Thyroid gland (tissue), 4 donors: ENCODE results near the gene RALBP1. TPM values are rescaled to one million over a fixed set of nuclear protein-coding genes. Genes with fewer than 3 reads are reported as not detected.
A peak's percentile ranks its signal among the peaks of the same experiment; 100 is the strongest.

Source experiments
- DNase-seq, 2 donors: peaks; one replicate each; pipeline ENCODE4 v3.0.0-alpha.2; 2019
- H3K27ac ChIP-seq, 3 donors: fragments of 200-600 bp; sonication (generic); 1 replicate in 2 of 3; 2 replicates in 1 of 3; pipeline ENCODE4 v1.5.1; 2016 to 2019; ENCODE audit warnings: mild to moderate bottlenecking in 1 of 3, moderate library complexity in 1 of 3
- H3K27me3 ChIP-seq: fragments of 200-600 bp; sonication (generic); one replicate; pipeline ENCODE4 v1.5.1; 2019
- H3K36me3 ChIP-seq, 2 donors: fragments of 200-600 bp; sonication (generic); one replicate each; pipeline ENCODE4 v1.5.1; 2016 to 2019
- H3K4me1 ChIP-seq, 2 donors: fragments of 200-600 bp; sonication (generic); one replicate each; pipeline ENCODE4 v1.5.1; 2017 to 2019
- H3K4me3 ChIP-seq, 3 donors: fragments of 200-600 bp; sonication (generic); replicated peaks in 1 of 3; 1 replicate in 2 of 3; 2 replicates in 1 of 3; pipeline ENCODE4 v1.5.1; 2016; ENCODE audit warnings: mild to moderate bottlenecking in 1 of 3
- H3K9me3 ChIP-seq: fragments of 200-600 bp; sonication (generic); one replicate; pipeline ENCODE4 v1.5.1; 2017
- CTCF ChIP-seq, 6 experiments: fragments of 200-600 bp in 3 of 6; fragments of 450-650 bp in 3 of 6; sonication (generic) in 3 of 6; IDR thresholded peaks; one replicate each; pipeline ENCODE4 v1.5.1; 2016 to 2019; ENCODE audit warnings: antibody characterized with exemption in 6 of 6, mild to moderate bottlenecking in 2 of 6, inconsistent platforms in 1 of 6, moderate library complexity in 1 of 6
- POLR2A ChIP-seq, 2 donors: fragments of 450-650 bp; IDR thresholded peaks; one replicate each; pipeline ENCODE4 v1.6.1; 2017; ENCODE audit warnings: antibody characterized with exemption in 2 of 2, mild to moderate bottlenecking in 2 of 2, moderate library complexity in 1 of 2
- WGBS, 2 donors: methylation state at CpG; one replicate each; pipeline ENCODE4 v1.1.5; 2017; 5-methylcytosine and 5-hydroxymethylcytosine counted together
- intact Hi-C: fragments of 100-400 bp; cut with DNase I; formaldehyde crosslinking; loops from one replicate; pipeline ENCODE4 v1.15.1; 2023
- total RNA-seq, 4 donors: library from RNA; depleted of rRNA; stranded (reverse); fragments of >200 nt; gene quantifications; one replicate each; pipeline ENCODE4 v1.2.3, GENCODE V29; 2016

RALBP1 gene
- total RNA-seq, 4 donors from 2014 or later = 46.6 to 69.9 (median 62.8) TPM

- no peak for DNase-seq
- Histone ChIP-seq H3K9me3 (no peaks in the 10 kb centered on the region), H3K4me1 (peaks cover 28 to 36% of the 10 kb centered on the region in 2 donors), H3K27ac (peak overlapping the region in 2 of 3 donors; percentile 11 to 67), H3K4me3 (no peak overlapping the region), H3K36me3 (no peaks in the 10 kb centered on the region), H3K27me3 (no peaks in the 10 kb centered on the region)
- intact Hi-C loops = no loop called here
- WGBS, 2 donors = 63 to 64% methylated on average over 2 of the region's 2 CpGs
- no peak for TF ChIP-seq CTCF (IDR thresholded peaks at IDR 0.05)
- no peak for TF ChIP-seq POLR2A (IDR thresholded peaks at IDR 0.05)
Measured at GRCh38 chr18:9507565-9508088, 32.3 kb downstream of the RALBP1 start.

- peaks cover 28 to 36% of the 10 kb centered on the region in 2 donors for H3K4me1 ChIP-seq
- 73 to 86% methylated on average over 2 of the region's 2 CpGs for WGBS, 2 donors
- TF ChIP-seq CTCF (IDR thresholded peaks at IDR 0.05) = no peak
- no peak for TF ChIP-seq POLR2A (IDR thresholded peaks at IDR 0.05)
- H3K27ac ChIP-seq = peak overlapping the region in 1 of 3 donors; percentile 67
- intact Hi-C loops = no loop called here
- no peak overlapping the region for H3K4me3 ChIP-seq
- no peaks in the 10 kb centered on the region for H3K9me3 ChIP-seq
- peaks cover 0 to under 1% of the 10 kb centered on the region in 2 donors for H3K36me3 ChIP-seq
- DNase-seq = no peak
- H3K27me3 ChIP-seq = no peaks in the 10 kb centered on the region
Measured at GRCh38 chr18:9508446-9509025, 33.2 kb downstream of the RALBP1 start.

- Histone ChIP-seq H3K36me3 (peaks cover 0 to 5% of the 10 kb centered on the region in 2 donors), H3K4me1 (no peaks in the 10 kb centered on the region), H3K27ac (no peak overlapping the region), H3K27me3 (no peaks in the 10 kb centered on the region), H3K9me3 (no peaks in the 10 kb centered on the region), H3K4me3 (no peak overlapping the region)
- intact Hi-C loops = loop anchor here (10.0 kb wide), 1 partner anchor 439 kb away; no protein-coding TSS in a partner anchor
- WGBS, 2 donors = 93 to 97% methylated on average over 6 of the region's 6 CpGs
- TF ChIP-seq CTCF (IDR thresholded peaks at IDR 0.05) (no peak), POLR2A (IDR thresholded peaks at IDR 0.05) (no peak)
- DNase-seq = no peak
Measured at GRCh38 chr18:9513971-9514512, 38.7 kb downstream of the RALBP1 start.

- no peak overlapping the region for H3K27ac ChIP-seq
- H3K4me1 ChIP-seq = no peaks in the 10 kb centered on the region
- no peaks in the 10 kb centered on the region for H3K27me3 ChIP-seq
- 69 to 72% methylated on average over 4 of the region's 4 CpGs for WGBS, 2 donors
- no peak for DNase-seq
- no peak overlapping the region for H3K4me3 ChIP-seq
- no peaks in the 10 kb centered on the region for H3K9me3 ChIP-seq
- TF ChIP-seq CTCF (IDR thresholded peaks at IDR 0.05) (peak; percentile 70 to 87 (median 78)), POLR2A (IDR thresholded peaks at IDR 0.05) (no peak)
- intact Hi-C loops = loop anchor here (10.0 kb wide), 1 partner anchor 442 kb away; no protein-coding TSS in a partner anchor
- peaks cover 0 to 5% of the 10 kb centered on the region in 2 donors for H3K36me3 ChIP-seq
Measured at GRCh38 chr18:9516437-9517064, 41.2 kb downstream of the RALBP1 start.

GRCh38 chr18:9517869-9518268 is 42.6 kb downstream of the RALBP1 start:
- intact Hi-C loops = loop anchor here (10.0 kb wide), 1 partner anchor 443 kb away; no protein-coding TSS in a partner anchor
- 87 to 90% methylated on average over 6 of the region's 6 CpGs for WGBS, 2 donors
- TF ChIP-seq CTCF (IDR thresholded peaks at IDR 0.05) = no peak
- no peak for TF ChIP-seq POLR2A (IDR thresholded peaks at IDR 0.05)
- H3K4me3 ChIP-seq = no peak overlapping the region
- no peaks in the 10 kb centered on the region for H3K9me3 ChIP-seq
- DNase-seq = no peak
- no peaks in the 10 kb centered on the region for H3K4me1 ChIP-seq
- H3K36me3 ChIP-seq = peaks cover 0 to 5% of the 10 kb centered on the region in 2 donors
- no peak overlapping the region for H3K27ac ChIP-seq
- no peaks in the 10 kb centered on the region for H3K27me3 ChIP-seq
